K562 (cell line): ENCODE data around the gene PI4KA.

Experiments used
- ETV5 ChIP-seq: sonication (generic); formaldehyde crosslinking; IDR thresholded peaks from 2 replicates; pipeline ENCODE4 v1.4.0; 2020; ENCODE audit warnings: low read depth, mild to moderate bottlenecking, missing genetic modification reagents
- KLF10 ChIP-seq: fragments of 250-450 bp; sonication (Bioruptor Pico); IDR thresholded peaks from 2 replicates; pipeline ENCODE4 v1.6.1; 2021; ENCODE audit warnings: matching md5 sums
- NFE2 ChIP-seq: IDR thresholded peaks from 2 replicates; pipeline ENCODE4 v1.6.1; 2014; ENCODE audit warnings: antibody characterized with exemption, low read depth
- NKRF ChIP-seq: fragments of 450-650 bp; IDR thresholded peaks from 2 replicates; pipeline ENCODE4 v1.6.1; 2016; ENCODE audit warnings: borderline replicate concordance
- TCF7L2 ChIP-seq: fragments of 150-350 bp; IDR thresholded peaks from 2 replicates; pipeline ENCODE4 v1.6.1; 2016; ENCODE audit warnings: low read depth, mild to moderate bottlenecking, low read length, moderate library complexity
- ZNF75A ChIP-seq: fragments of 450-650 bp; formaldehyde crosslinking; IDR thresholded peaks from 2 replicates; pipeline ENCODE4 v1.4.0; 2020; ENCODE audit warnings: mild to moderate bottlenecking
- ZNF780A ChIP-seq: fragments of 250-450 bp; sonication (Bioruptor Pico); IDR thresholded peaks from 2 replicates; pipeline ENCODE4 v1.5.0; 2021; ENCODE audit warnings: mild to moderate bottlenecking
- TF ChIP-seq, protein P1 (sequence below), 3 experiments: IDR thresholded peaks in 2 of 3; conservative IDR thresholded peaks in 1 of 3; 2 replicates each; pipeline ENCODE4 v1.5.1; 2011 to 2012; ENCODE audit warnings: low read length in 3 of 3, mild to moderate bottlenecking in 3 of 3, control low read depth in 2 of 3, improper control_type of control experiment in 1 of 3, inconsistent platforms in 1 of 3, low read depth in 1 of 3, mixed read lengths in 1 of 3, moderate library complexity in 1 of 3; ENCODE audit not compliant: insufficient read depth in 2 of 3
- TF ChIP-seq, protein P2 (sequence below): sonication (generic); formaldehyde crosslinking; IDR thresholded peaks from 2 replicates; pipeline ENCODE4 v1.4.0; 2020; ENCODE audit warnings: mild to moderate bottlenecking, missing genetic modification reagents
- TF ChIP-seq, protein P3 (sequence below): IDR thresholded peaks from 2 replicates; pipeline ENCODE4 v1.6.1; 2016; ENCODE audit warnings: missing genetic modification characterization, missing compliant biosample characterization

DNA sequence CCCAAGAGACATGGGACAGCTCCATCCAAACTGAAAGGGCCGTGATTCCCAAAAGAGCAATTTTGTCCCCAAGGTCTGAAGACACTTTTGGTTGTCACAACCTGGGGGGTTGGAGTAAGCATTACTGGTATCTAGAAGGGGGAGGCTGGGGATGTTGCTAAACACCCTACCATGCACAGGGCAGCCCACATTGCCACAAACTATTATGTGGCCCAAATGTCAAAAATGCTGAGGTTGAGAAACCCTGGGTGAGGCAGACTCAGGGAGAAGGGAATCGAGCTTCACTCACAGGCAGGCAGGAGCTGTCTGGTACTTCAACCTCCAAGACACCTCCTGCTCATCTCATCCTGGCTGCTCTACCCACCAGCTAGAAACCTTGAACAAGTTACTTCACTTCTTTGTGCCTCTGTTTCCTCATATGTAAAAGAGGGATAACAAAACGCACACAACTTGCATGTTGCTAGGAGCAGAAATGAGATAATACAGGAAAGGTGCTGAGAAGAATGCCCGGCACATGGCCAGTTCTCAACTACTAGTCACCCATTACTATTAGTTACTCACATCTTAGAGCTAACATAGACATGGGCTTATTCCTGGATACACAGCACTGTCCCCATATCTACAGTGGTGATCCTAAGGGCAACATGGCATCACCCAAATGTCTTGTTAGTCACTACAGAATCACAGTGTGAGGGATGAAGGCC lies 75.9 kb downstream of the PI4KA start:
- TF ChIP-seq, protein P1, sequence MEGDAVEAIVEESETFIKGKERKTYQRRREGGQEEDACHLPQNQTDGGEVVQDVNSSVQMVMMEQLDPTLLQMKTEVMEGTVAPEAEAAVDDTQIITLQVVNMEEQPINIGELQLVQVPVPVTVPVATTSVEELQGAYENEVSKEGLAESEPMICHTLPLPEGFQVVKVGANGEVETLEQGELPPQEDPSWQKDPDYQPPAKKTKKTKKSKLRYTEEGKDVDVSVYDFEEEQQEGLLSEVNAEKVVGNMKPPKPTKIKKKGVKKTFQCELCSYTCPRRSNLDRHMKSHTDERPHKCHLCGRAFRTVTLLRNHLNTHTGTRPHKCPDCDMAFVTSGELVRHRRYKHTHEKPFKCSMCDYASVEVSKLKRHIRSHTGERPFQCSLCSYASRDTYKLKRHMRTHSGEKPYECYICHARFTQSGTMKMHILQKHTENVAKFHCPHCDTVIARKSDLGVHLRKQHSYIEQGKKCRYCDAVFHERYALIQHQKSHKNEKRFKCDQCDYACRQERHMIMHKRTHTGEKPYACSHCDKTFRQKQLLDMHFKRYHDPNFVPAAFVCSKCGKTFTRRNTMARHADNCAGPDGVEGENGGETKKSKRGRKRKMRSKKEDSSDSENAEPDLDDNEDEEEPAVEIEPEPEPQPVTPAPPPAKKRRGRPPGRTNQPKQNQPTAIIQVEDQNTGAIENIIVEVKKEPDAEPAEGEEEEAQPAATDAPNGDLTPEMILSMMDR (IDR thresholded peaks at IDR 0.05 in 2 of 3, conservative IDR thresholded peaks at IDR 0.05 in 1 of 3; ENCODE audit: insufficient read depth in 2 of 3, low read depth in 1 of 3, low read length in 3 of 3), result no peak
- TF ChIP-seq KLF10 (CRISPR knock-in tag) (no peak), ZNF75A (CRISPR knock-in tag) (no peak), ZNF780A (no peak), ETV5 (CRISPR knock-in tag) (no peak), NKRF (no peak), TCF7L2 (no peak), NFE2 (no peak)
- TF ChIP-seq, protein P2, sequence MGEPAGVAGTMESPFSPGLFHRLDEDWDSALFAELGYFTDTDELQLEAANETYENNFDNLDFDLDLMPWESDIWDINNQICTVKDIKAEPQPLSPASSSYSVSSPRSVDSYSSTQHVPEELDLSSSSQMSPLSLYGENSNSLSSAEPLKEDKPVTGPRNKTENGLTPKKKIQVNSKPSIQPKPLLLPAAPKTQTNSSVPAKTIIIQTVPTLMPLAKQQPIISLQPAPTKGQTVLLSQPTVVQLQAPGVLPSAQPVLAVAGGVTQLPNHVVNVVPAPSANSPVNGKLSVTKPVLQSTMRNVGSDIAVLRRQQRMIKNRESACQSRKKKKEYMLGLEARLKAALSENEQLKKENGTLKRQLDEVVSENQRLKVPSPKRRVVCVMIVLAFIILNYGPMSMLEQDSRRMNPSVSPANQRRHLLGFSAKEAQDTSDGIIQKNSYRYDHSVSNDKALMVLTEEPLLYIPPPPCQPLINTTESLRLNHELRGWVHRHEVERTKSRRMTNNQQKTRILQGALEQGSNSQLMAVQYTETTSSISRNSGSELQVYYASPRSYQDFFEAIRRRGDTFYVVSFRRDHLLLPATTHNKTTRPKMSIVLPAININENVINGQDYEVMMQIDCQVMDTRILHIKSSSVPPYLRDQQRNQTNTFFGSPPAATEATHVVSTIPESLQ (CRISPR knock-in tag), result no peak
- TF ChIP-seq, protein P3, sequence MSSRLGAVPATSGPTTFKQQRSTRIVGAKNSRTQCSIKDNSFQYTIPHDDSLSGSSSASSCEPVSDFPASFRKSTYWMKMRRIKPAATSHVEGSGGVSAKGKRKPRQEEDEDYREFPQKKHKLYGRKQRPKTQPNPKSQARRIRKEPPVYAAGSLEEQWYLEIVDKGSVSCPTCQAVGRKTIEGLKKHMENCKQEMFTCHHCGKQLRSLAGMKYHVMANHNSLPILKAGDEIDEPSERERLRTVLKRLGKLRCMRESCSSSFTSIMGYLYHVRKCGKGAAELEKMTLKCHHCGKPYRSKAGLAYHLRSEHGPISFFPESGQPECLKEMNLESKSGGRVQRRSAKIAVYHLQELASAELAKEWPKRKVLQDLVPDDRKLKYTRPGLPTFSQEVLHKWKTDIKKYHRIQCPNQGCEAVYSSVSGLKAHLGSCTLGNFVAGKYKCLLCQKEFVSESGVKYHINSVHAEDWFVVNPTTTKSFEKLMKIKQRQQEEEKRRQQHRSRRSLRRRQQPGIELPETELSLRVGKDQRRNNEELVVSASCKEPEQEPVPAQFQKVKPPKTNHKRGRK, result no peak
